Loucy (cell line): Measurements from ENCODE around the gene CLDN24.
"Not testable (repeated sequence)": the region's sequence is repeated elsewhere in the genome, so short reads cannot be mapped to it uniquely, and the experiment has no call there.

Source experiments
- H2AFZ ChIP-seq: fragments of 200-600 bp; sonication (generic); 2 replicates; pipeline ENCODE4 v1.6.0; 2016; ENCODE audit warnings: antibody characterized with exemption, mild to moderate bottlenecking, low read length, moderate library complexity
- H3F3A ChIP-seq: fragments of 200-600 bp; 2 replicates; pipeline ENCODE4 v1.6.0; 2016; ENCODE audit warnings: antibody characterized with exemption, low read depth, mild to moderate bottlenecking
- H3K27me3 ChIP-seq: fragments of 200-600 bp; sonication (generic); 2 replicates; pipeline ENCODE4 v1.6.1; 2014; ENCODE audit warnings: low read length, mild to moderate bottlenecking; ENCODE audit not compliant: insufficient read depth, poor library complexity, severe bottlenecking
- H3K36me3 ChIP-seq: fragments of 200-600 bp; sonication (generic); 2 replicates; pipeline ENCODE4 v1.6.1; 2016; ENCODE audit warnings: low read length; ENCODE audit not compliant: insufficient read depth
- H3K4me1 ChIP-seq: fragments of 200-600 bp; sonication (generic); 2 replicates; pipeline ENCODE4 v1.5.1; 2014; ENCODE audit warnings: low read length, mild to moderate bottlenecking; ENCODE audit not compliant: insufficient read depth, poor library complexity, severe bottlenecking
- H3K4me2 ChIP-seq: fragments of 200-600 bp; sonication (generic); 2 replicates; pipeline ENCODE4 v1.6.0; 2014; ENCODE audit warnings: antibody characterized with exemption, low read length, low read depth, mild to moderate bottlenecking; ENCODE audit not compliant: poor library complexity, severe bottlenecking
- H3K4me3 ChIP-seq: fragments of 200-600 bp; sonication (generic); 2 replicates; pipeline ENCODE4 v1.5.1; 2014; ENCODE audit warnings: low read length, mild to moderate bottlenecking, mixed read lengths; ENCODE audit not compliant: poor library complexity, severe bottlenecking
- H3K79me2 ChIP-seq: fragments of 200-600 bp; sonication (generic); 2 replicates; pipeline ENCODE4 v1.6.1; 2014; ENCODE audit warnings: low read length; ENCODE audit not compliant: insufficient read depth
- H3K9ac ChIP-seq: fragments of 200-600 bp; sonication (generic); 2 replicates; pipeline ENCODE4 v1.6.0; 2014; ENCODE audit warnings: mild to moderate bottlenecking, low read depth, low read length, moderate library complexity; ENCODE audit not compliant: poor library complexity, severe bottlenecking
- H3K9me2 ChIP-seq: fragments of 200-600 bp; sonication (generic); replicated peaks from 2 replicates; pipeline ENCODE4 v1.6.1; 2016; ENCODE audit warnings: low read depth, low read length, mixed read lengths
- H3K9me3 ChIP-seq: fragments of 200-600 bp; sonication (generic); 2 replicates; pipeline ENCODE4 v1.6.1; 2014; ENCODE audit warnings: mild to moderate bottlenecking, antibody characterized with exemption, low read length, low read depth; ENCODE audit not compliant: insufficient read depth
- H4K20me1 ChIP-seq: fragments of 200-600 bp; sonication (generic); 2 replicates; pipeline ENCODE4 v1.6.0; 2014; ENCODE audit warnings: antibody characterized with exemption, low read length, mild to moderate bottlenecking; ENCODE audit not compliant: insufficient read depth, poor library complexity, severe bottlenecking
- CTCF ChIP-seq: fragments of 200-600 bp; sonication (generic); conservative IDR thresholded peaks from 2 replicates; pipeline ENCODE4 v1.5.1; 2014; ENCODE audit warnings: mild to moderate bottlenecking, antibody characterized with exemption, low read length
- EZH2phosphoT487 ChIP-seq: fragments of 200-600 bp; IDR thresholded peaks from 2 replicates; pipeline ENCODE4 v1.6.1; 2018; ENCODE audit warnings: antibody characterized with exemption, mild to moderate bottlenecking, moderate library complexity, borderline replicate concordance

CLDN24 gene

DNA sequence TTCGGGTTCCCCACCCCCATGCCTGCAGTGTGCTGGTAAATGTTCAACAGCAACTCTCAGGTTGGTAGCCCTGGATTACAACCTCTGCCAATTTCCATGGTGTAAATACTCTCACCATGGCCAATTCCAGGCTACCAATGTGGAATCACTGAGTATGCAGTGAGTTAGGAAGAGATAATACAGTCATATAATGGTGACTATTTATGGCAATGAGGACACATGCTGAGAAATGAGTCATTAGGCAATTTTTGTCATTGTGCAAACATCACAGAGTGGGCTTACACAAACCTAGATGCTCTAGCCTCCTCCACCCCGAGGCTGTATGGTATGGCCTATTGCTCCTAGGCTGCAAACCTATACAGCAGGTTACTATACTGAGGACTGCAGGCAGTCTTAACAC, 4.6 kb upstream of the CLDN24 start:
- H3K4me3 ChIP-seq: no peak overlapping the region
- no peaks in the 10 kb centered on the region for H3F3A ChIP-seq
- H3K9ac ChIP-seq: no peak overlapping the region
- H3K27me3 ChIP-seq: no peaks in the 10 kb centered on the region
- H3K9me3 ChIP-seq: no peaks in the 10 kb centered on the region
- H3K4me1 ChIP-seq: no peaks in the 10 kb centered on the region
- no peaks in the 10 kb centered on the region for H3K9me2 ChIP-seq
- no peak overlapping the region for H3K4me2 ChIP-seq
- no peaks in the 10 kb centered on the region for H3K79me2 ChIP-seq
- no peak overlapping the region for H2AFZ ChIP-seq
- no peak for TF ChIP-seq CTCF
- TF ChIP-seq EZH2phosphoT487: no peak
- no peaks in the 10 kb centered on the region for H4K20me1 ChIP-seq
- H3K36me3 ChIP-seq: no peaks in the 10 kb centered on the region

GRCh38 chr4:183326387-183326786, 4.2 kb upstream of the CLDN24 start:
- H3K4me1 ChIP-seq, H3K36me3 ChIP-seq, H3K27me3 ChIP-seq, H3K4me3 ChIP-seq, H3K4me2 ChIP-seq, H3K9me3 ChIP-seq, H3K79me2 ChIP-seq, H2AFZ ChIP-seq, H3K9ac ChIP-seq, H3K9me2 ChIP-seq, H3F3A ChIP-seq, H4K20me1 ChIP-seq: not testable (repeated sequence)

DNA sequence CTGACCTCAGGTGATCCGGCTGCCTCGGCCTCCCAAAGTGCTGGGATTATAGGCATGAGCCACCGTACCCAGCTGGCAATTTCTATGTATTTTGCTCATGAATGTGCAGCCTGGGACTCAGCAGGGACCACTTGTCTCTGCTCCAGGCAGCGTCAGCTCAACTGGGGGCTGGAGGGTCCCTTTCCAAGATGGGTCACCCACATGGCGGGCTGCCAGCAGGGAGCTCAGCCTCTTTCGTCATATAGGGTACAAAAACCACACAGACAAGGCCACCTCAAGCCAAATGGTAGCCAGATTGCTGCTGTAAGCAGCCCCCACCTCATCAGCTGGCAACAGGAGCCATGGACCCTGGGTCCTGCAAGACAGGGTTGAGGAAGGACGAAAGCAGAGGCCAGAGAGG, 2.4 kb upstream of the CLDN24 start:
- no peak overlapping the region for H3K9ac ChIP-seq
- no peaks in the 10 kb centered on the region for H3K9me2 ChIP-seq
- TF ChIP-seq EZH2phosphoT487 (no peak), CTCF (no peak)
- no peaks in the 10 kb centered on the region for H3K36me3 ChIP-seq
- no peak overlapping the region for H3K4me3 ChIP-seq
- no peaks in the 10 kb centered on the region for H4K20me1 ChIP-seq
- H3K4me1 ChIP-seq: no peaks in the 10 kb centered on the region
- H3K4me2 ChIP-seq: no peak overlapping the region
- no peaks in the 10 kb centered on the region for H3K27me3 ChIP-seq
- H2AFZ ChIP-seq: no peak overlapping the region
- H3K9me3 ChIP-seq: no peaks in the 10 kb centered on the region
- H3F3A ChIP-seq: no peaks in the 10 kb centered on the region
- H3K79me2 ChIP-seq: no peaks in the 10 kb centered on the region

DNA sequence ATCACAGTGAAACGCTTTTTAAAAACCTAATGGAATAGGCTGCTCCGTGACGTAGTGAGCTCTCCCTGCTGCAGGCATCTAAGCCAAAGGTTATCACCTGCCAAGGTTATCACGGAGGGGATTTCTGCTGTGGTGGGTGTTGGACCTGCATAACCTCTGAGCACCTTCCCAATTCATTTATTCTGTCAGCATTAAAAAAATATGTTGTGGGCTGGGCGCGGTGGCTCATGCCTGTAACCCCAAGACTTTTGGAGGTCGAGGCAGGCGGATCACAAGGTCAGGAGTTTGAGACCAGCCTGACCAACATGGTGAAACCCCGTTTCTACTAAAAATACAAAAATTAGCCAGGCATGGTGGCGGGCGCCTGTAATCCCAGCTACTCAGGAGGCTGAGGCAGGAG, 1.8 kb upstream of the CLDN24 start:
- H3K9ac ChIP-seq, H3K4me3 ChIP-seq, H3K4me1 ChIP-seq, H2AFZ ChIP-seq, H3K36me3 ChIP-seq, H3K9me2 ChIP-seq, H3K9me3 ChIP-seq, H3K79me2 ChIP-seq, H3F3A ChIP-seq, H4K20me1 ChIP-seq, H3K27me3 ChIP-seq, H3K4me2 ChIP-seq: not testable (repeated sequence)
